Measurements from ENCODE around the gene OR2Y1. TPM values are rescaled to one million over a fixed set of nuclear protein-coding genes. Genes with fewer than 3 reads are reported as not detected.
"Not testable (repeated sequence)": the region's sequence is repeated elsewhere in the genome, so short reads cannot be mapped to it uniquely, and the experiment has no call there.

The OR2Y1 gene
- total and polyA plus RNA-seq, 2 donors = not detected

DNA sequence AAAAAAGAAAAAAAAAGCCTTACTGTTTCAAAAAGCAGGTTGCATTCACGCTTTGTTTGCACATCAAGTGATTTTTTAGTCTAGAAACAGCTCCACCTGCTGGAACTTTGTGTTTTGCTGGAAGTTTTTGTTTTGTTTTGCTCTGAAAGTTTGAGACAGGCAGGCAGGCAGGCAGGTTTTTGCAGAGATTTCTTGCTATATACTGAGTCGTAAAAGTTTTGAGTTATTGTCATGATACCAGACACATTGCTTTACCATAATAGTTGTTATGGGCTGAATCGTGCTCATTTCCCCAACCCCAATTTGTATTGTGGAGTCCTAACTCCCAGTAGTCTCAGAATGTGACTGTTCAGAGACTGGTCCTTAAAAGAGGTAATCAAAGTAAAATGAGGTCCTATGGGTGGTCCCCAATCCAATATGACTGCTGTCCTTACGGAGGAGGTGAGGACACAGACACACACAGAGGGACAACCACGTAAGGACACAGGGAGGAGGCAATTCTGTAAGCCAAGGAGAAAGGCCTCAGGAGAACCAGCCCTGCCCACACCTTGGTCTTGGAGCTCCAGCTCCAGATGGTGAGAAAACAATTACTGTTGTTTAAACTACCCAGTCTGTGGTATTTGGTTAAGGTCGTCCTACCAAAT lies 20.9 kb downstream of the OR2Y1 start:
- H3K4me1 ChIP-seq (ENCODE audit: insufficient read depth) = no peaks in the 10 kb centered on the region
- 32% methylated on average over 6 of the region's 6 CpGs for WGBS
- no peak overlapping the region for H3K4me3 ChIP-seq (ENCODE audit: low read depth, low read length)
- H3K36me3 ChIP-seq (ENCODE audit: insufficient read depth) = no peaks in the 10 kb centered on the region
- no peak overlapping the region for H3K27ac ChIP-seq (ENCODE audit: low read depth)
- DNase-seq (ENCODE audit: extremely low spot score) = peak; percentile 13

DNA sequence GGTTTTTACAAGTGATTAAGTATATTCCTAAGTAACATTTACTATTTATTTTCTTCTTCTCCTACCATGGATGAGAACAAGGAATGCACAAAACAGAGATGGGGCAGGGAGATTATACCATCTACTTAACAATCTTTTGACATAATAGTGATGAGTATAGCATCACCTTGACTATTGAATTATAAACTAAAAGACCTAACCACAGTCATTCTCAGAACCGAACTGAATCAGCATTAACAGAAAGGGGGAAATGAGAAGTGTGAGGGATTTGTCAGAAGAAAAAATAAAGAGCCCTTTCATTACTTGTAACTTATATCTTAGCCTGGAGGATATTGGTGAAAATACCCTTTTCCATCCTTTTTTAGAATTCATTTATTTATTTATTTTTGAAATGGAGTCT lies 21.9 kb downstream of the OR2Y1 start:
- WGBS = 68% methylated on average over 1 of the region's 1 CpG
- DNase-seq (ENCODE audit: extremely low spot score) = no peak
- H3K27ac ChIP-seq (ENCODE audit: low read depth) = no peak overlapping the region
- H3K36me3 ChIP-seq (ENCODE audit: insufficient read depth) = no peaks in the 10 kb centered on the region
- H3K4me1 ChIP-seq (ENCODE audit: insufficient read depth) = no peaks in the 10 kb centered on the region
- no peak overlapping the region for H3K4me3 ChIP-seq (ENCODE audit: low read depth, low read length)

DNA sequence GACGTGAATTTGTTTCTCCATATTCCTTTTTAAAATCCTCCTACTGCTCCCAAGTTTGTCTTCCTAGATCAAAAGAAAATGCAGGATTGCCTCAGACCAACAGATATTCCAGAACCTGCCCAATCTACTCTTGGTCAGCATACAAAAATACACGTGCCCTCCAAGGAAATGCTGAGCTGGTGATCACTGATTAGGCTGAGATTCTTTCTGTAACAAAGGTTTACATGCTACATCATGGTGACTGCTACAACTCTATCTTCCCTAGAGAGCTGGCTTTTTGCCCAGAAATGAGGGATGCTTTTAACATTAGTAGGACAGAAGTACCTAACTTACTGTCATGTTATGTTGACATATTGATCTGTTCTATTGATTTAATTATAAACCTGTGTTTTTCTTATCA lies 35.5 kb downstream of the OR2Y1 start:
- Histone ChIP-seq H3K4me1 (ENCODE audit: insufficient read depth) (no peaks in the 10 kb centered on the region), H3K4me3 (ENCODE audit: low read depth, low read length) (no peak overlapping the region), H3K27ac (ENCODE audit: low read depth) (no peak overlapping the region), H3K36me3 (ENCODE audit: insufficient read depth) (no peaks in the 10 kb centered on the region)
- WGBS = 33% methylated on average over 2 of the region's 2 CpGs
- DNase-seq (ENCODE audit: extremely low spot score) = no peak

DNA sequence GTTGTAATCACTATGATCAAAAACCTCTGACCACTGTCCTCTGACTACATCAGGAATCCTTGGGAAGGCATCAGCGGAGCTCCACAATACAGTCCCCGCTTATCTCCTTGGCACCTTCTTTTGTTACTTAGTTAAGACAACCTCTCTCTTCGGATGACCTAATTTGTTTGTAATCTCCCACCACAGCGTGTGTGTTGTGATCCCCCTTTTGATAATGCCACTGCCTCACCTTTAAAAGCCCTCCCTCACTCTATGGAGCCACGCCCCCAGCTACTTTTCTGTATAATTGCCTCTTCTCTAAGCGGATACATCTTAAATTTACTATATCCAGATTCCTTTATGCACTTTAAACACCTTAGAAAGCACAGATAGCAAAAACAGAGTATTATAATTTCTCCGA lies 35.9 kb downstream of the OR2Y1 start:
- Histone ChIP-seq H3K4me3 (ENCODE audit: low read depth, low read length) (no peak overlapping the region), H3K4me1 (ENCODE audit: insufficient read depth) (no peaks in the 10 kb centered on the region), H3K27ac (ENCODE audit: low read depth) (no peak overlapping the region), H3K36me3 (ENCODE audit: insufficient read depth) (no peaks in the 10 kb centered on the region)
- 67% methylated on average over 7 of the region's 7 CpGs for WGBS
- DNase-seq (ENCODE audit: extremely low spot score) = no peak

DNA sequence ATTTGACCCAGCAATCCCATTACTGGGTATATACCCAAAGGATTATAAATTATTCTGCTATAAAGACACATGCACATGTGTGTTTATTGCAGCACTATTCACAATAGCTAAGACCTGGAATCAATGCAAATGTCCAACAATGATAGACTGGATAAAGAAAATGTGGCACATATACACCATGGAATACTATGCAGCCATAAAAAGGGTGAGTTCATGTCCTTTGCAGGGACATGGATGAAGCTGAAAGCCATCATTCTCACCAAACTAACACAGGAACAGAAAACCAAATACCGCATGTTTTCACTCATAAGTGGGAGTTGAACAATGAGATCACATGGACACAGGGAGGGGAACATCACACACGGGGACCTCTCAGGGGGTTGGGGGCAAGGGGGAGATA lies 36.5 kb downstream of the OR2Y1 start:
- H3K36me3 ChIP-seq (ENCODE audit: insufficient read depth); DNase-seq (ENCODE audit: extremely low spot score); H3K27ac ChIP-seq (ENCODE audit: low read depth); H3K4me3 ChIP-seq (ENCODE audit: low read depth, low read length); H3K4me1 ChIP-seq (ENCODE audit: insufficient read depth): not testable (repeated sequence)
- WGBS = 91% methylated on average over 2 of the region's 2 CpGs

DNA sequence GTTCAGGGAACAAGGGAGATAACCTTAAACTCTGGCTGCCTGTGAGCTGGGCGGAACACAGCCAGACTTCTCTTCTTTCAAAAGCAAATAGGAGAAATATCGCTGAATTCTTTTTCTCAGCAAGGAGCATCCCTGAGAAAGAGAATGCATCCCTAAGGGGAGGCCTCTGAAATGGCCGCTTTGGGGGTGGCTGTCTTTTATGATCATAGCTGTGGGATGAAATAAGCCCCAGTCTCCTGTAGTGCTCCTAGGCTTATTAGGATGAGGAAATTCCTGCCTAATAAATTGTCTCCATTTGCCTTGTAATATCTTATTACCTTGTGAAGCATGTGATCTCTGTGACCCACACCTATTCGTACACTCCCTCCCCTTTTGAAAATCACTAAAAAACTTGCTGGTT lies 39.4 kb downstream of the OR2Y1 start:
- not testable (repeated sequence) for H3K4me1 ChIP-seq (ENCODE audit: insufficient read depth); H3K4me3 ChIP-seq (ENCODE audit: low read depth, low read length); H3K36me3 ChIP-seq (ENCODE audit: insufficient read depth); DNase-seq (ENCODE audit: extremely low spot score); H3K27ac ChIP-seq (ENCODE audit: low read depth)
- 92% methylated on average over 4 of the region's 4 CpGs for WGBS

DNA sequence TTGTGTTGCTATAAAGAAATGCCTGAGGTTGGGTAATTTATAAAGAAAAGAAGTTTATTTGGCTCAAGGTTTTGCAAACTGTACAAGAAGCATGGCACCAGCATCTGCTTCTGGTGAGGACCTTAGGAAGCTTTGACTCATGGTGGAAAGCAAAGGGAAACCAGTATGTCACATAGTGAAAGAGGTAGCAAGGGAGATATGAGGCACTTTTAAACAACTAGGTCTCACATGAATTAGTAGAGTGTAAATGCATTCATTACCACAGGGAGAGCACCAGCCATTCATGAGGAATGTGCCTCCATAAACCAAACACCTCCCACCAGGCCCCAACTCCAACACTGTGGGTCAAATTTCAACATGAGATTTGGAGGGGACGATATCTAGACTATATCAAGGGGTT lies 40.8 kb downstream of the OR2Y1 start:
- 90% methylated on average over 1 of the region's 1 CpG for WGBS

DNA sequence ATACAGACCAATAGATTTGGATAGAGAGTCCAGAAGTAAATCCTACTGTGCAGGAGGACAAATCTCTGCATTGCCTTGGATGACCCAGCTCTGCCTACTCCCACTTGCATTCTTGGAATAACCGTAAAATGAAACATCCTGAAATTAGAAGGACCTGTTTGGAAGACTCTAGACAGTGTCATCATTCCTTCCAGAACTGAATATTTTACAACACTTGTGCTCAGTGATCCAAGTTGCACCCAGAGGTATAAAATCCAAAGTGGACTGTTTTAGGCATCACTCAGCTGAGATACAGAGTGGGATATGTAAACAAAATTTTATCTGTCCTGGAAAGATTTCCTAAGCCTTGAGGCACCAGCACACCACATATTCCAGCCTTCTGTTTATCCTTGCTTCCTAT lies 43.7 kb downstream of the OR2Y1 start:
- Histone ChIP-seq H3K4me1 (ENCODE audit: insufficient read depth) (no peaks in the 10 kb centered on the region), H3K4me3 (ENCODE audit: low read depth, low read length) (no peak overlapping the region), H3K27ac (ENCODE audit: low read depth) (no peak overlapping the region), H3K36me3 (ENCODE audit: insufficient read depth) (no peaks in the 10 kb centered on the region)
- no peak for DNase-seq (ENCODE audit: extremely low spot score)
- 44% methylated on average over 1 of the region's 1 CpG for WGBS

More for the DNA sequence above, 40.8 kb downstream of the OR2Y1 start:
- no peaks in the 10 kb centered on the region for H3K4me1 ChIP-seq (ENCODE audit: insufficient read depth)
- DNase-seq (ENCODE audit: extremely low spot score) = no peak
- no peak overlapping the region for H3K4me3 ChIP-seq (ENCODE audit: low read depth, low read length)
- no peak overlapping the region for H3K27ac ChIP-seq (ENCODE audit: low read depth)
- H3K36me3 ChIP-seq (ENCODE audit: insufficient read depth) = no peaks in the 10 kb centered on the region

DNA sequence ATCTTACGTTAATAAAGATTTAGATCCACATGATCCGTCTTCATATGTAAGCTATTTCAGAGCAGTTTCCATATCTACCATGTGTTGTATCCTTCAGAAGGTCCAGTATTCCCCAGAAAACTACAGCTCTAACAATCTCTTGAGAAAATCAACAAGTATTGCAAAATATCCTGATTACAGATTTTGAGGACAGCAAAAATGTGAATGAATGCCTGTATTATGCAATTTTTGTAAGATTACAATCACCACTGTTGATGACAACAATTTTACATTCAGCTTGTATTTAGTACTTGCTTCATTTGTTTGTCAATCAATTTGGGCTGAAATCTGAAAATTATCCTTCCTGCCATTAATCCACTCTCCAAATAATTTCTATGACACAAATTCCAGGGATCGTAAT lies 47.4 kb downstream of the OR2Y1 start:
- Histone ChIP-seq H3K4me3 (ENCODE audit: low read depth, low read length) (no peak overlapping the region), H3K4me1 (ENCODE audit: insufficient read depth) (no peaks in the 10 kb centered on the region), H3K27ac (ENCODE audit: low read depth) (no peak overlapping the region), H3K36me3 (ENCODE audit: insufficient read depth) (no peaks in the 10 kb centered on the region)
- 68% methylated on average over 3 of the region's 3 CpGs for WGBS
- DNase-seq (ENCODE audit: extremely low spot score) = no peak

DNA sequence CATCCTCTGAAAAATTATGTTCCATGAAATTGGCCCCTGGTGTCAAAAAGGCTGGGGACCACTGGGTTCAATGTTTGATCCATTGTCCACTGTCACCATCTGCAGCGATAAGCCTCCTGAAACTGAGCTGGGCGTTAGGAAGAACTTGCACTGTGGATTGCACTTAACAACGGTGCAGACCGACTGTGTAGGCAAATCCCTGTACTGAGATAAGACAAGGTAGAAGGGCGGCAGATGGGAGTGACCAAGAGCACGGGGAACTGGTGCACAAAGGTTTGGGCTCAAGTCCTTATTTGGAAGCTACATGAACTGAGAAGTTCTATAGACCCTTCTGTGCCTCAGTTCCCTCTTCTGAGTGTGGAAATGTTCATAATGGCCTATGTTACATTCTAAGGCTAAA lies 48.8 kb downstream of the OR2Y1 start:
- no peak overlapping the region for H3K27ac ChIP-seq (ENCODE audit: low read depth)
- WGBS = 69% methylated on average over 6 of the region's 6 CpGs
- H3K4me3 ChIP-seq (ENCODE audit: low read depth, low read length) = no peak overlapping the region
- no peaks in the 10 kb centered on the region for H3K4me1 ChIP-seq (ENCODE audit: insufficient read depth)
- no peaks in the 10 kb centered on the region for H3K36me3 ChIP-seq (ENCODE audit: insufficient read depth)
- no peak for DNase-seq (ENCODE audit: extremely low spot score)

DNA sequence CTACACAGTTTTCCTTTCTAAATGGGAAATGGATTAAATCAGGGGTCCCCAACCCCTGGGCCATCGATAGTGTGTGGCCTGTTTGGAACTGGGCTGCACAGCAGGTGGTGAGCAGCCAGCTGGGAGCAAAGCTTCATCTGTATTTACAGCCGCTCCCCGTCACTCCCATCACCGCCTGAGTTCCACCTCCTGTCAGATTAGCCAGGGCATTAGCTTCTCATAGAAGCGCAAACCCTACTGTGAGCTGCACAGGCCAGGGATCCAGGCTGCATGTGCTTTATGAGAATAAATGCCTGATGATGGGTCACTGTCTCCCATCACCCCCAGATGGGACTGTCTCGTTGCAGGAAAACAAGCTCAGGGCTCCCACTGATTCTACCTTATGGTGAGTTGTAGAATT lies 49.3 kb downstream of the OR2Y1 start:
- WGBS = 51% methylated on average over 6 of the region's 6 CpGs
- H3K4me3 ChIP-seq (ENCODE audit: low read depth, low read length) = no peak overlapping the region
- no peak for DNase-seq (ENCODE audit: extremely low spot score)
- no peaks in the 10 kb centered on the region for H3K4me1 ChIP-seq (ENCODE audit: insufficient read depth)
- H3K27ac ChIP-seq (ENCODE audit: low read depth) = no peak overlapping the region
- H3K36me3 ChIP-seq (ENCODE audit: insufficient read depth) = no peaks in the 10 kb centered on the region

DNA sequence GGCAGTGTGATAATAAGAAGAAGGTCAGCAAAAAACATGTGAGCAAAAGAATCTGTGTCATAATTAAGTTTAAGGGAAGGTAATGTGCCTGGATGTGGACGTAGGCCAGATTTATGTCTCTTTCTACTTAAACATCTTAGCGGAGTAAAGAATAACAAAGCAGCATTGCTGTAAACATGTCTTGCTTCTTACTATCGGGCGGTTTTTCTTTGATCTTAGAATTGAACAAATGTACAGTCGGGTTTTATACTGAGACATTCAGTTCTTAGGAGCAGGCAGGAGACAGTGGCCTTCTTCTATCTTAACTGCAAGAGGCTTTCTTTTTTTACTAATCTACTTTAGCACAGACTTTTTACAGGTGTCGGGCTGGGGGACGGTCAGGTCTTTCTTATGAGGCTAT lies 50.1 kb downstream of the OR2Y1 start:
- DNase-seq (ENCODE audit: extremely low spot score) = peak; percentile 21

More for the DNA sequence above, 50.1 kb downstream of the OR2Y1 start:
- Histone ChIP-seq H3K4me1 (ENCODE audit: insufficient read depth) (no peaks in the 10 kb centered on the region), H3K36me3 (ENCODE audit: insufficient read depth) (no peaks in the 10 kb centered on the region), H3K27ac (ENCODE audit: low read depth) (no peak overlapping the region), H3K4me3 (ENCODE audit: low read depth, low read length) (no peak overlapping the region)
- WGBS = 40% methylated on average over 7 of the region's 7 CpGs

All from urinary bladder (tissue), 4 donors.